Measurements from ENCODE around the gene DLG1. TPM values are rescaled to one million over a fixed set of nuclear protein-coding genes. Genes with fewer than 3 reads are reported as not detected.

Gene DLG1
- total RNA-seq, 1 donor from 2014 or later = 115 TPM

DNA sequence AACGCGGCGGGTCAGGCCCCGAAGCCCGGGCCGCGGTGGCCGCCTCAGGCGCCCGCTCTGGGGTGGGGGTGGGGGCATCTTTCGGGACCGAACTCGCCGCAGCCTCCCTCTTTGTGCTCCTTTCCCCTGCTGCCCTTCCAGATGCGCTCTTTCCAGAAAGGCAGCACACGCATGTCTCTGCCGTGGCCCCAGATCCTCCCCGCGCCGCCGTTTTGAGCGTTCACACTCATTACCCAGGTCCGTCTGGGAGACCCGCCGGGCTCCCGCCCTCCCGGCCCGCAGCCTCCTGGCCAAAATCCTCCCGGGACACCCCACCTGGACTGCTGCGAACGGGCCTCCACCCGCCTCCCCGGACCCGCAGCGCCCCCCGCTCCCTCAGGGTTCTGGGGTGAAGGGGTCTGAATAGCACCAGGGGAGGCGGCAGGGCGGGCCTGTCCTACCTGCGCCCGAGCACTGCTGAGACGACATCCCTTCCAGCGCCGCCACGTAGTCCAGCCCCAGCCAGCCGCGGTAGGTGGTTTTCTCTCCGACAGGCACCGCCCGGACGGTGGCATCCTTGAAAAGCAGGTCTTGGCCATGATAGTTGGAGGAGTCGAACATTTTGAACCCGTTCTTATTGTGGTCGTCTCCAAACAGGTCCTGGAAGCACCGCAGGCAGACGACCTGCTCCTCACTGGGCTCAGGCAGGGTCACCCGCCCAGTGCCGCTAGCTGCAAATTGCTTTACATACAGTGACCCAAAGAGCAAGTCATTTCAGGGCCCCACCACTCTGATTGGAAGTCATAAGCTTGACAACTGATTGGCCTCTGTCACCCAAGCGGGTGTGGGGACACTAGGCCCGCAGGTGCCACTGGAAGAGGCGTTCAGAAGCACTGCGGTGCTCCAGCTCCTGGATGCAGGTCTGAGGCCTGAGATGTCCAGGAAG lies 294.7 kb downstream of the DLG1 start:
- peak overlapping the region; percentile 96 for H3K27ac ChIP-seq
- peaks cover 20% of the 10 kb centered on the region for H3K4me1 ChIP-seq
- peak overlapping the region; percentile 59 to 66 for H3K4me3 ChIP-seq
- no peaks in the 10 kb centered on the region for H3K27me3 ChIP-seq
- intact Hi-C loops (cut with DNase I) = loop anchor here (10.0 kb wide), 1 partner anchor 181 kb away; no protein-coding TSS in a partner anchor
- no peak for TF ChIP-seq POLR2A (IDR thresholded peaks at IDR 0.05)
- TF ChIP-seq, protein P1, sequence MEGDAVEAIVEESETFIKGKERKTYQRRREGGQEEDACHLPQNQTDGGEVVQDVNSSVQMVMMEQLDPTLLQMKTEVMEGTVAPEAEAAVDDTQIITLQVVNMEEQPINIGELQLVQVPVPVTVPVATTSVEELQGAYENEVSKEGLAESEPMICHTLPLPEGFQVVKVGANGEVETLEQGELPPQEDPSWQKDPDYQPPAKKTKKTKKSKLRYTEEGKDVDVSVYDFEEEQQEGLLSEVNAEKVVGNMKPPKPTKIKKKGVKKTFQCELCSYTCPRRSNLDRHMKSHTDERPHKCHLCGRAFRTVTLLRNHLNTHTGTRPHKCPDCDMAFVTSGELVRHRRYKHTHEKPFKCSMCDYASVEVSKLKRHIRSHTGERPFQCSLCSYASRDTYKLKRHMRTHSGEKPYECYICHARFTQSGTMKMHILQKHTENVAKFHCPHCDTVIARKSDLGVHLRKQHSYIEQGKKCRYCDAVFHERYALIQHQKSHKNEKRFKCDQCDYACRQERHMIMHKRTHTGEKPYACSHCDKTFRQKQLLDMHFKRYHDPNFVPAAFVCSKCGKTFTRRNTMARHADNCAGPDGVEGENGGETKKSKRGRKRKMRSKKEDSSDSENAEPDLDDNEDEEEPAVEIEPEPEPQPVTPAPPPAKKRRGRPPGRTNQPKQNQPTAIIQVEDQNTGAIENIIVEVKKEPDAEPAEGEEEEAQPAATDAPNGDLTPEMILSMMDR (IDR thresholded peaks at IDR 0.05) = no peak
- peak in 1 of 2 donors; percentile 21 for TF ChIP-seq POLR2AphosphoS5 (IDR thresholded peaks at IDR 0.05; ENCODE audit: insufficient read depth in 1 of 2, low read depth in 1 of 2)
- DNase-seq (ENCODE audit: extremely low spot score in 2 of 2) = no peak
- H3K36me3 ChIP-seq = no peaks in the 10 kb centered on the region
- no peaks in the 10 kb centered on the region for H3K9me3 ChIP-seq

DNA sequence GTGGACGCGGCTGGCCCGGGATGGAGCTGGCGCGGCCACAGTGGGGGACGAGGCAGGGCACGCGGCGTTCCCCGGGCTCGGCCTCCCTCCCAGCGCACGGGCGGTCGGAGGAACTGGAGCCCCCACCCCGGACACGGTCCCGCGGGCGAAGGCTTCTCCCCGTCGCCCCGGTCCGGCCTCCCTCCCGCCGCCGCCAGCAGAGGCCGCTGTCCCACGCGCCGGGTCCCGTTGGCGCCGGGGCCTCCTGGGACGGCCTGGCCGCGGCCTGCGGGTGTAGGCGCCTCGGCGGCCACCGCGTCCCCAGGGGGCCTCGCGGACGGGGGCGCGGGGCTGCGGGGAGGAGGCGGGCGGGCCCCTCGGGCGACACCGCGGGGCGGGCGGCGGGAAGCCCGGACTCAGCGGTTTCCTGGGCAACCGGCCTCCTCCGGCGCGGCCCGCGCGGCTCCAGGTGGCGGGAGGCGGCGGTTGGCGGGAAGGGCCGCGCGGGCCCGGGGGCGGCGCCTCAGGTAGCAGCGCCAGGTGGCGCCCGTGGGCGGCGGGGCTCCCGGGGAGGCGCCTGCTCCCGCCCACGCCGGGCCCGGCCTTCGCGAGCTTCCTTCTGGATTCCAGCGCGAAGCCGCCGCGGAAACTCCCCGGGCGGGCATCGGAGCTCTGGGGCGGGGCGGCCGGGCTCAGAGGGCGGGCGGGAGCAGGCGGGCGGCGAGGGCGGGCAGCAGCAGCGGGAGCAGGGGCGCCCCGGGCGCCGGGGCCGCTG lies 295.5 kb downstream of the DLG1 start:
- no peak for DNase-seq (ENCODE audit: extremely low spot score in 2 of 2)

DNA sequence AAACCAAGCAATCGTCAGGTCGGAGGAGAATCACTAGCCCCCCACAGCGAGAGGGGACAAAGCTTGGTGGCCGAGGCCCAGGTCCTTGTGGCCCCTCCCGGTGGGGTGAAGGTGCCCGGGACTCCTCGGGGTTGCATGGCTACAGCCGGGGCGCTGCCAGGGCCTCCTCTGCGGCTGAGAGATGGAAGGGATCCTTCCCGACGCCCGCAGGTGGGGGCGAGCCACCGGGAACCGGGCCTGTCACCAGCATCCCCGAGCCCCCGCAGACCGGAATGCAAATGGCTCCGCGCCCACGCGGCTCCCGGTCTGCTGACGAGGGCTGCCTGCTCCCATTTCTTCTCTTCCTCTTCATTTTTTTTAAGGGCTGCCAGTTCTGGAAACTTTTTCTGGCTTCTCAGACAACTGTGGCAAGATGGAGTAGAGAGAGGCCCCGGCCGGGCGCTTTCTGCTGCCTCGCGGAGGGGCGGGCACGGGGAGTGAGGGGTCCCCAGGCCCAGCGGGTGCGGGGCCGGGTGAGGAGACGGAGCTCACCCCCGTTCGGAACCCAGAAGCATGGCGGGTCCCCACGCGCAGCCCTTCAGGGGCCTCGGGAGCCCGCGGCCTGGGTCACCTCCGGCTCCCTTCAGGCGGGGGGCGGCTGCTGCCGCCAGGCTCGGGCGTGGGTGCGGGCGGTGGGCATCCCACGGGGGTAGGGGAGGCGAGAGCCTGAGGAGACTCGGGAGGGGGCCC lies 296.3 kb downstream of the DLG1 start:
- Histone ChIP-seq H3K27ac (peak overlapping the region; percentile 96), H3K4me1 (peaks cover 20% of the 10 kb centered on the region), H3K4me3 (peak overlapping the region; percentile 59 to 66), H3K27me3 (no peaks in the 10 kb centered on the region), H3K9me3 (no peaks in the 10 kb centered on the region), H3K36me3 (no peaks in the 10 kb centered on the region)
- TF ChIP-seq POLR2AphosphoS5 (IDR thresholded peaks at IDR 0.05; ENCODE audit: insufficient read depth in 1 of 2, low read depth in 1 of 2) = peak in 1 of 2 donors; percentile 16
- TF ChIP-seq, protein P1 (IDR thresholded peaks at IDR 0.05) = no peak
- no peak for TF ChIP-seq POLR2A (IDR thresholded peaks at IDR 0.05)
- intact Hi-C loops (cut with DNase I) = loop anchor here (10.0 kb wide), 1 partner anchor 183 kb away; no protein-coding TSS in a partner anchor
- DNase-seq (ENCODE audit: extremely low spot score in 2 of 2) = no peak

More for the DNA sequence above, 295.5 kb downstream of the DLG1 start:
- TF ChIP-seq, protein P1 (IDR thresholded peaks at IDR 0.05) = peak; percentile 64 to 72 (median 66)
- TF ChIP-seq POLR2AphosphoS5 (IDR thresholded peaks at IDR 0.05; ENCODE audit: insufficient read depth in 1 of 2, low read depth in 1 of 2) (no peak), POLR2A (IDR thresholded peaks at IDR 0.05) (no peak)
- intact Hi-C loops (cut with DNase I) = loop anchor here (10.0 kb wide), 1 partner anchor 182 kb away; no protein-coding TSS in a partner anchor
- H3K27ac ChIP-seq = peak overlapping the region; percentile 96
- no peaks in the 10 kb centered on the region for H3K9me3 ChIP-seq
- peak overlapping the region; percentile 59 to 66 for H3K4me3 ChIP-seq
- H3K4me1 ChIP-seq = peaks cover 20% of the 10 kb centered on the region
- no peaks in the 10 kb centered on the region for H3K36me3 ChIP-seq
- no peaks in the 10 kb centered on the region for H3K27me3 ChIP-seq

DNA sequence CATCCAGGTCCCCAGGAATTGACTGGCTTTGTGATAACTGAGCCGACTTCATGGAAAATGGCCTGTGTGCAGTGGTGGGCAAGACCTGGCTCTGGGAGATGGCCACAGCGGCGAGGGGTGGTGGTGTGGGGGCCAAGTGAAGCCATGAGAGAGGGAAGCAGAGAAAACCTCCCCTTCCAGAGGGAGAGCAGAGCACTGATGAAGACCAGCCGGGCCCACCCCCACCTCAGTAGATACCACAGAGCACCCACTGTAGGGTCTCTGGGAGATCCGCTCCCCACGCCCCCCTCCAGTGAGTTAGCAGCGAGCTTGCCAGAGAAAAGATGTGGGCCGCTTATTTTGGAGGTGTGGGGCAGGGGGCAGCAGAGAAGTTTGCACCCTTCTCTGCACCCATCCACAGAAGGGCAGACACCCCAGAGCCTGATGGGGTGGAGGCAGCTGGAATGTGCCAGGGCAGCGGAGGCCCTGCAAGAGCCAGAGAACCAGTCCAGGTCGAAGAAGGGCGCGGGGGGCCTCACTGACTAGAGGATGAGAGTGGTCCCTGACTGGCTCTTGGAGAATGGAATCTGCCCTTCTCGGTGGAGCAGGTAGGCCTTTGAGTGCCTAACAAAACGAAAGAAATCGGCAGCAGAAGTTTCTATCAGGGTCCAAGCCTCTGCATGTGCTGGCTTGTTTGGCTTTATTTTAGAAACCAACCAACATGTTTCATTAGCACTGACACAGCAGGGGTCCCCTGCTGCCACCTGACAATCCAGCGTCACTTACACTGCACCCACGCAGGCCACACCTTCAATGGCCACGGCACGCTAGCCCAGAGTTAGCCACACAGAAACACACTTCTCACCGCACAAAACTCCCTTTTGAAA lies 297.1 kb downstream of the DLG1 start:
- TF ChIP-seq POLR2A (IDR thresholded peaks at IDR 0.05) (no peak), POLR2AphosphoS5 (IDR thresholded peaks at IDR 0.05; ENCODE audit: insufficient read depth in 1 of 2, low read depth in 1 of 2) (no peak)
- TF ChIP-seq, protein P1 (IDR thresholded peaks at IDR 0.05) = no peak
- no peak for DNase-seq (ENCODE audit: extremely low spot score in 2 of 2)
- H3K36me3 ChIP-seq = no peaks in the 10 kb centered on the region
- no peaks in the 10 kb centered on the region for H3K9me3 ChIP-seq
- no peaks in the 10 kb centered on the region for H3K27me3 ChIP-seq
- peak overlapping the region in 1 of 2 donors; percentile 66 for H3K4me3 ChIP-seq
- H3K4me1 ChIP-seq = peaks cover 20% of the 10 kb centered on the region
- H3K27ac ChIP-seq = peak overlapping the region; percentile 96
- intact Hi-C loops (cut with DNase I) = loop anchor here (10.0 kb wide), 1 partner anchor 183 kb away; no protein-coding TSS in a partner anchor
